NOMO-1 (cell line): ENCODE measurements around the gene FAM117B.
A peak's percentile ranks its signal among the peaks of the same experiment; 100 is the strongest.
"Not testable (repeated sequence)": the region's sequence is repeated elsewhere in the genome, so short reads cannot be mapped to it uniquely, and the experiment has no call there.

Experiments
- DNase-seq, 2 experiments: peaks; one replicate each; lab custom pipeline; 2025; ENCODE audit not compliant: unreplicated experiment in 2 of 2; lab: John Stamatoyannopoulos, UW

FAM117B gene

DNA sequence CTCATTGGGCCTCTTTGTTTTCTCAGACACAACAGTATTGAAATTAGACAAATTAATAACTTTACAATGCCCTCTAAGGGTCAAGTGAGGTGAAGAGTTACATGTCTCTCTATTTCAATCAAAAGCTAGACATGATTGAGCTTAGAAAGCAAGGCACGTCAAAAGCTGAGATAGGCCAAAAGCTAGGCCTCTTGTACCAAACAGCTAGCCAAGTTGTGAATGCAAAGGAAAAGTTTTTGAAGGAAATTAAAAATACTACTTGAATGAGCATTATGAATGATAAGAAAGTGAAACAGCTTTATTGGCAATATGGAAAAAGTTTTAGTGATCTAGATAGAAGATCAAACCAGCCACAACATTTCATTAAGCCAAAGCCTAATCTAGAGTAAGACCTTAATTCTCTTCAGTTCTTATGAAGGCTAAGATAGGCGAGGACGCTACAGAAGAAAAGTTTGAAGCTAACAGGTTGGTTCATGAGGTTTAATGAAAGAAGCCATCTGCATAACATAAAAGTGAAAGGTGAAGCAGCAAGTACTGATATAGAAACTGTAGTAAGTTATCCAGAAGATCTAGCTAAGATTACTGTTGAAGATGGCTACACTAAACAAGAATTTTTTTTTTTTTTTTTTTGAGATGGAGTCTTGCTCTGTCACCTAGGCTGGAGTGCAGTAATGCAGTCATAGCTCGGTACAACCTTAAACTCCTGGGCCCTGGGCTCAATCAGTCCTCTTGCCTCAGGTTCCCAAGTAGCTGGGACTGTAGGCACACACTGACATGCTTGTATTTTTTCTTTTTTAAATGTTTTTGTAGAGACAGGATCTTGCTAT is 65.5 kb downstream of the FAM117B start:
- DNase-seq: no peak

DNA sequence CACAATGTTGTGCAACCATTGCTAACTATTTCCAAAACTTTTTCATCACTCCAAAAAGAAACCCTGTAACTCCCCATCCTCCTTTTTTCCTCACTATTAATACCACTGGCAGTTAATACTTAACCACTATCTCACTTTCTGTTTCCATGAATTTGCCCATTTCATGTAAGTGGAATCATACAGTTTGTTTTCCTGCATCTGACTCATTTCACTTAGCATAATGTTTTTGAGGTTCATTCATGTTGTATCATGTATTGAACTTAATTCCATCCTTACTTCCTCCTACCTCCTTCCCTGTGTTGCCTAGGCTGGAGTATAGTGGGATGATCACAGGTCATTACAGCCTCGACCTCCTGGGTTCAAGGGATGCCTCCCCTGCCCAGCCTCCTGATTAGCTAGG is 68.3 kb downstream of the FAM117B start:
- no peak for DNase-seq

DNA sequence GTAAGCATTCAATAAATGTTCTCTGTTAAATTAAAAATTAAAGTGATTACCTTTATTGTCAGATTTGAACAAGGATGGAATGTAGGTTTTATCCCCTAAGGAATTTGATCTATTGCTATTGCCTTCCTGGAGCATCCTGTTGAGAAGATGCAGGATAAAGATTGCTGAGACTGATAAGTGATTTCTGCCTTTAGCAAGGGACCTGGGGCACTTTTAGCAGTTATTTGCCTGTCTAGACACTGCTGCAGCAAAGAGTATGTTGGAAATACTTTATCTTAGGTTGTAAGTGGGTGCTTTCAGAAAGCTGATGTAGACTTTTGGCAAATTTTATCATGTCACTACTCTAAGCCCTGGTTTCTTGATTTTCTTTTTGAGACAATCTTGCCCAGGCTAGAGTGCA is 69.5 kb downstream of the FAM117B start:
- no peak for DNase-seq

DNA sequence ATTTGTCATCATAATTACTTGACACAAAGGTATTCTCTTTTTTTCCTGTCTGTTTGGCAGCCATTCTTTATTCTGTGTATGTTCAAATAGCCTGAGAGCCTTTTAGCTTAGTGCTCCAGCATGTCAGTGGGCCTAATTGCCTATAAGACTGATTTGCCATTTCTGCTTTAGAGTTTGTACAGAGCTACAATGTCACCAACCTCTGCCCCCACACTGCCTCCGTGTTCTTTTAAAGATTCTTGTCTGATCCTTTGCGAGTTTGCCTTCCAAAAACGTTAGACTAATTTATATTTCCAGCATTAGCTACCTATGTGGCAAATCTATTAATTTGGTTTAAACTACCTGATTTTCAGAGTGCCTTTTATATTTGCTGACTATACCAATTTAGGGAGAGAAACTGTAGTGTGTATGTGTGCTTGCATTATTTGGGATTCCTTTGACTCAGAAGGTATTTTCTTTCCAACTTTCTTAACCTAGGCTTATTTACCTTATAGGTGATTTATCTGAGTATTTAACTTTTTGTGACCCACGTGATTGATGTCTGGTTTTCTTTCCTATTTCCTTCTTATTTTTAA is 70.8 kb downstream of the FAM117B start:
- no peak for DNase-seq

DNA sequence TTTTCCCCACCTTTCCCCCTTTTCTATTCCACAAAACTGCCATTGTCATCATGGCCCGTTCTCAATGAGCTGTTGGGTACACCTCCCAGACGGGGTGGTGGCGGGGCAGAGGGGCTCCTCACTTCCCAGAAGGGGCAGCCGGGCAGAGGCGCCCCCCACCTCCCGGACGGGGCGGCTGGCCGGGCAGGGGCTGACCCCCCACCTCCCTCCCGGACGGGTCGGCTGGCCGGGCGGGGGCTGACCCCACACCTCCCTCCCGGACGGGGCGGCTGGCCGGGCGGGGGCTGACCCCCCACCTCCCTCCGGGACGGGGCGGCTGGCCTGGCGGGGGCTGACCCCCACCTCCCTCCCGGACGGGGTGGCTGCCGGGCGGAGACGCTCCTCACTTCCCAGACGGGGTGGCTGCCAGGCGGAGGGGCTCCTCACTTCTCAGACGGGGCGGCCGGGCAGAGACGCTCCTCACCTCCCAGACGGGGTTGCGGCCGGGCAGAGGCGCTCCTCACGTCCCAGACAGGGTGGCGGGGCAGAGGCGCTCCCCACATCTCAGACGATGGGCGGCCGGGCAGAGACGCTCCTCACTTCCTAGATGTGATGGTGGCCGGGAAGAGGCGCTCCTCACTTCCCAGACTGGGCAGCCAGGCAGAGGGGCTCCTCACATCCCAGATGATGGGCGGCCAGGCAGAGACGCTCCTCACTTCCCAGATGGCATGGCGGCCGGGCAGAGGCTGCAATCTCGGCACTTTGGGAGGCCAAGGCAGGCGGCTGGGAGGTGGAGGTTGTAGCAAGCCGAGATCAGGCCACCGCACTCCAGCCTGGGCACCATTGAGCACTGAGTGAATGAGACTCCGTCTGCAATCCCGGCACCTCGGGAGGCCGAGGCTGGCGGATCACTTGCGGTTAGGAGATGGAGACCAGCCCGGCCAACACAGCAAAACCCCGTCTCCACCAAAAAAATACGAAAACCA is 80.5 kb downstream of the FAM117B start:
- not testable (repeated sequence) for DNase-seq

DNA sequence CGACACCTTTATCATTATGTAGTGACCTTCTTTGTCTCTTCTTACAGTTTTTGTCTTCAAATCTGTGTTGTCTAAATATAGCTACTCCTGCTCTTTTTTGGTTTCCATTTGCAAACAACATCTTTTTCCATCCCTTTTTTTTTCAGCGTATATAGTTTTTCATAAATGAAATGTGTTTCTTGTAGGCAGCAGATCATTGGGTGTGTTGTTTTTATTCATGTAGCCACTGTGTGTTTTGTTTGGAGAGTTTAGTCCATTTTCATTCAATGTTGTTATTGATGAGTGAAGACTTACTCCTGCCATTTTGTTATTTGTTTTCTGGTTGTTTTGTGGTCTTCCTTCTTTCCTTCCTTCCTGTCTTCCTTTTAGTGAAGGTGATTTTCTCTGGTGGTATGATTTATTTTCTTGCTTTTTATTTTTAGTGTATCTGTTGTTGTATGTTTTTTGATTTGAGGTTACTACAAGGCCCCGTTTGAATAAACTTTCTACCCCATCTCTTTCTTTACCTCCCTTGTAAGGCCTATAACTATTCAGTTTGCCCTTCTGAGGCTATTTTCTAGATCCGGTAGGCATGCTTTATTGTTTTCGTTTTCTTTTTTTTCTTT is 81.4 kb downstream of the FAM117B start:
- no peak for DNase-seq

DNA sequence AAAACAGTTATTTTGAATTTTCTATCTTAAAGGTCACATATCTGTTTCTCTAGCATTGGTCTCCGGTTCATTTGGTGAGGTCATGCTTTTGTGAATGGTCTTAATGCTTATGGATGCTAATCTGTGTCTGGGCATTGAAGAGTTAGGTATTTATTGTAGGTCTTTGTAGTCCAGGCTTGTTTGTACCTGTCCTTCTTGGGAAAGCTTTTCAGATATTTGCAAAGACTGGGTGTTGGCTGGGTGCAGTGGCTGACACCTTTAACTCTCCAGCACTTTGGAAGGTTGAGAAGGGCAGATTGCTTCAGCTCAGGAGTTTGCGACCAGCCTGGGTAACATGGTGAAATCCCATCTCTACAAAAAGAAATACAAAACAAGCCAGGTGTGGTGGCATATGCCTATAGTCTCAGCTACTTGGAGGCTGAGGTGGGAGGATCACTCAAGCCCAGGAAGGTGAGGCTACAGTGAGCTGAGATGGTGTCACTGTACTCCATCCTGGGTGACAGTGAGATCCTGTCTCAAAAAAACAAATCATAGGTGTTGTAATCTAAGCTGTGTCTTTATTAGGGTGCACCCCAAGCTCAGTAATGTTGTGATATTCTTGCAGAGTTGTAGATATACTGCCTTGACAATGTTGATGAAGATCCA is 82.3 kb downstream of the FAM117B start:
- DNase-seq: no peak

DNA sequence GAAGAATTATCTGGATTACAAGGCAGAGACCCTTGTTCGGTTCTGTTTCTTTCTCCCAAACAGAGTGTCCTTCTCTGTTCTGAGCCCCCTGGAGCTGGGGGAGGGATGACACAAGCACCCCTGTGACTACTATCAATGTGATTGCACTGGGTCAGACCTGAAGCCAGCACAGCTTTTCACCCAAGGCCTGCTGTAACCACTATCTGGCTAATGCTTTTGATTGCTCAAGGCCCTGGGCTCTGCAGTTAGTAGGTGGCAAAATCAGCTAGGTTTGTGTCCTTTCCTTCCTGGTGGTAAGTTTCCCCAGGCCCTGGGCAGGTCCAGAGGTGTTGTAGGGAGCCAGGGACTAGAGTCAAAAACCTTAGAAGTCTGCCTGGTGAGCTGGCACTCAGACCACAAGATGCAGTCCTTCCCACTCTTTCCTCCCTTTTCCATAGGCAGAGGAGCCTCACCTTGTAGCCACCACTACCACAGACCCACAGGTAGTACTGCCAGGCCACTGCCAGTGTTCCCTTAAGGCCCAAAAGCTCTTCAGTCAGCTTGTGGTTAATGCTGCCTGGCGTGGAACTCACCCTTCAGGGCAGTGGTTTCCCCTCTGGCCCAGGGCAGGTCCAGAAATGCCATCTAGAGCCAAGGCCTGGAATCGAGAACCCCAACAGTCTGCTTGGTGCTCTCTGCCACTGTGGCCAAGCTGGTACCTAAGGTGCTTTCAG is 83.0 kb downstream of the FAM117B start:
- no peak for DNase-seq

DNA sequence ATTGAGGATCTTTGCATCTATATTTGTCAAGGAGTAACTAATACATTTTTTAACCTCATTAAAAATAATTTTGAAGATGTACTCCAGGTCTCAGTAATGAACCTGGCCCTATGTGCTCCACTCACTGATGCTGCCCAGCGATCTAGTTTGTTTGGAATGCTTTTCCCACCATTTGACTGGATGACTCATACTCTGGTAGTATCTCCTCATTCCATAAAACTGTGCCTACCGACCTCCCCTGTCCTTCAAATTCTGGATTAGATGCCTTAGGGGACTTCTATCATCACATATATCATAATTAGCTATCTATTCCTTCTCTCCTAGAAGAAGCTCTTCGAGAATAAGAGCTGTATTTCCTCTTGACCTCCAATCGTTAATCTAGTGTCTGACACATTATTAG is 83.8 kb downstream of the FAM117B start:
- DNase-seq: no peak

DNA sequence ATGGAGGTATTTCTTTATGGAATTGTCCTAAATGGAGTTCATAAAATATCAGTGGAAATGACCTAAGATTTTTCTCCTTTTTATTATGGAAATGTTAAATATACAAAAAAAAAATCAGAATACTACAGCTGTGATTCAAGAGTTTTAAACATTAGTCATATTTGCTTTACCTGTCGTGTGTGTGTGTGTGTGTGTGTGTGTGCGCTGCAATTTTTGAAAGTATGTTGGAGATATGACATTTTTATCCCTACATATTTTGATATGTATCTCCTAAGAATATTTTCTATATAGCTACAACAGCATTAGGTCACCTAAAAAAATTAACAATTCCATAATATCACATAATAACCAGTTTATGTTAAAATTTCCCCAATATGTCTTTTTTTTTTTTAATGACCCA is 85.5 kb downstream of the FAM117B start:
- DNase-seq: no peak

DNA sequence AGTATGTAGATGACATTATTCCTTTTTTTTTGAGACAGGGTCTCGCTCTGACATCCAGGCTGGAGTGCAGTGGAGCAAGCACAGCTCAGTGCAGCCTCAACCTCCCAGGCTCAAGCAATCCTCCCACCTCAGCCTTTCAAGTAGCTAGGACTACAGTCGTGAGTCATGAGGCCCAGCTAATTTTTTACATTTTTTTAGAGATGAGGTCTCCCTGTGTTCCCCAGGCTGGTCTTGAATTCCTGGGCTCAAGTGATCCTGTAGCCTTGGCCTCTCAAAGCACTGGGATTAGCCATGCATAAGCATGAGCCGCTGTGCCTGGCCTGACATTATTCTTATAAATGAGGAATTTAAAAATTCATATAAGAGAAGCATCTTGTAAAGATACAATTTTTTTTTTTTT is 86.9 kb downstream of the FAM117B start:
- no peak for DNase-seq

DNA sequence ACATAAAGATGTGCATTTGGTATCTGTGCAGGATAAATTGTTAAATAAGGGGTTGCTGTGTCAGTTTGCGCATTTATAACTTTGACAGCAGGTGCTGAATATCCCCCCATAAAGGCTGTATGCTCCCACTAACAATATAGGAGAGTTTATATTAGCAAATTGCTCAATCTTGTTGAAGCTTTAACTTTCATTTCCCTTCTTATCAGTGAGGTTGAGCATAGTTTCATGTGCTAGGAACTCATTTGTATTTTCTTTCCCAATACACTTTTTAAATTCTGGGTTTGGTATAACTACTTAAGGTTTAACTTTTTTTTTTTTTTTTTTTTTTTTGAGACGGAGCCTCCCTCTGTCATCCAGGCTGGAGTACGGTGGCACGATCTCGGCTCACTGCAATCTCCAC is 89.0 kb downstream of the FAM117B start:
- peak; percentile 20 to 77 for DNase-seq

DNA sequence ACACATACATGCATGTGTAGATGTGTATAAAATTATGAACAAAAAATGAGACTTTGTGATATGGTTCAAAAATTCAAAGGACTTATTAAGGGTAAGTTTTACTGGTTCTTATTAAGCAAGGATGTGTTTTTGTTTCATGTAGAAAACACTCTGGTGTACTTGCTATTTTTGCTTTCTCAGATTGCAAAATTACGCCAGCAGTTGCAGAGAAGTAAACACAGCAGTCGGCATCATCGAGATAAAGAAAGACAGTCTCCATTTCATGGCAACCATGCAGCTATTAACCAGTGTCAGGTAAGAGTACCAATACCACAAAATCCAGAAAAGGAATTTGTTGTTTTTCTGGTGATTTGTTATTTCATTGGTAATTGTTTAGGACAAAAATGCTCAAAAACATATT is 91.3 kb downstream of the FAM117B start:
- DNase-seq: no peak

DNA sequence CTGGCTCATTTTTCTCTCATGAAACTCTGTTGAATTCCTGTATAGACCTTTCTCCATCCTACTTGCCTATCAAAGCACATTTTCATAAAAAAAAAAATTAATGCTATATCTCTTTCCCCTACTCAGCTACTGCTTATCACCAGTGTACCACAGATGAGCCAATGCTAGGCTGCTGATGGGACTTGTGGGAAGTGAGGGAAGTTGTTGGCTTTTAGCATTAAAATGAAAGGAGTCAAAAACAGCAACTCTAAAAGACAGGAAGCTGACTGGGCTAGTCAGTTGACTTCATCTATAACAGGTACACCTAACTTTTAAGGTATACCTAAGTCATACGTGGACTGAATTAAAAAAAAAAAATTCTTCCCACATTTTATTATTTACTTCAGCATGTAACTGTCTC is 102.1 kb downstream of the FAM117B start:
- no peak for DNase-seq

DNA sequence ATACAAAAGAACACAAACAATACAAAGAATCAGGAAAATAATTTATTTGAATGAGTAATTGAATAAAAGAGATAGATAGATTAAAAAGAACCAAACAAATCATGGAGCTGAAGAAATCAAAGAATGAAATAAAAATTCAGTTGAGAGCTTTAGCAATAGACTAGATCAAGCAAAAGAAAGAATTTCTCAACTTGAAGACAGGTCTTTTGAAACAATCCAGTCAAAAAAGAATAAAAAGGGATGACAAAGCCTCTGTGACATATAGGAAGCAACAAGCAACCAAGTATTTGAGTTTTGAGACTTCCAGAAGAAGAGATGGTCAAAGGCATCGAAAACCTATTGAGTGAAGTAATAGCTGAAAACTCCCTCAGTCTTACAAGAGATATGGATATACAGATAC is 108.8 kb downstream of the FAM117B start:
- no peak for DNase-seq

DNA sequence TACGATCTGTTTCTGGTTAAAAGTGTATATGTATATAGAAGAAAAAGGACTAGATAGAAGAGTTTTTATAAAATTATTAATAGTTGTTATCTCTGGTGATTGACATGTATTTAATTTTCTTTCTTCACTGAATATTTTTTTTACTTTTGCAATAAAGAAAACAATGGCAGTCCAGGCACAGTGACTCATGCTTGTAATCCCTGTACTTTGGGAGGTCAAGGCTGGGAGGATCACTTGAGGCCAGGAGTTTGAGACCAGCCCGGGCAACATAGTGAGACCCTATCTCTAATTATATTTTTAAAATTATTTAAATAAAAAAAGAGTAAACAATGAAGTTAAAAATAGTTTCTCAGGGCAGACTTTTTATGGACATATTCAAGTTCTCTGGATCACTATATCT is 114.7 kb downstream of the FAM117B start:
- DNase-seq: no peak

DNA sequence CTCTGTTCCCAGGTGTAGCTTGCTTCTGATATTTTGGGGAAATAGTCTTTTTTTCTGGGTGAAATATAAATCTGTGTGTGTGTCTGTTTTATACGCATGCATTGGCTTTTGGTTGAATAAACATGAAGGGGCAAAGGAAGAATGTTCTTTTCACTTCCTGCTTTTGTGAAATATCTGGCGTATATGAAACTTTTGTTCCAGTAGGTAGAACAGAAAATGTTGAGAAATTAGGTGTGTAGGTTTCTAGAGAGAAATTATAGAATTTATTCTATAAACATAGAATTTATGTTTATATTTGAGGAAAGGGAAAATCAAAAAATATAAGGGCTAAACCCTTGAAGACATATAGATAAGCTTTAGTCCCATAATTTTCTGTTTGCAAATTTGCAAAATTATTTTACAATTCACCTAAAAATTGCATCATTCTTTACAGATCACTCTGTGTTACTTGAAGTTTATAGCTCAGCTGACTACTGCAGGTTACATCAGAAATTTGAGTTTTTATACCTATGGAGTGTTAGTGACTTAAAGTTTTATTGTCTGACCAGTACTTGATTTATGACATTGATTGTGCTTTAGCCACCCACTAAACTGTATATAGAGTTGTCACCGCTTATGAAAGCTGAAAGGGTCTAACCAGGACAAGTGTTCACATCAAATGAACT is 116.1 kb downstream of the FAM117B start:
- DNase-seq: peak in 1 of 2 experiments; percentile 50

DNA sequence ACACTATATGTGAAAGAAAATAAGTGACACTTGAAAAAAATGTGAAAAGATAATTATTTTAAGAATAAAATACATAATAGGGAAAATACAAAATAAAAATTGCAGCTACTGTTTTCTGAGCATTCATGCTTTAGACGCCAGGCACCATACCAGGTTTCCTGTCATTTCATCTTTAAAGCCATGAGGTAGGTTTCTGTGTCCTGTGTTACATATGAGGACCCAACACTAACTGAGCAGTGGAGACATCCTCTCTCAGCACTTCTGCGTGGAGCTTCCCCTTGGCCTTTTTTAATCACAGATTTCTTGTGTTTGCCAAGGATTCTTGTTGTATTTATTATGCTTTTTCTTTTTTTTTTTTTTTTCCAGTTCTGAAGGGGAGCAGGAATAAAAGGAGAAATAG is 117.3 kb downstream of the FAM117B start:
- DNase-seq: no peak

DNA sequence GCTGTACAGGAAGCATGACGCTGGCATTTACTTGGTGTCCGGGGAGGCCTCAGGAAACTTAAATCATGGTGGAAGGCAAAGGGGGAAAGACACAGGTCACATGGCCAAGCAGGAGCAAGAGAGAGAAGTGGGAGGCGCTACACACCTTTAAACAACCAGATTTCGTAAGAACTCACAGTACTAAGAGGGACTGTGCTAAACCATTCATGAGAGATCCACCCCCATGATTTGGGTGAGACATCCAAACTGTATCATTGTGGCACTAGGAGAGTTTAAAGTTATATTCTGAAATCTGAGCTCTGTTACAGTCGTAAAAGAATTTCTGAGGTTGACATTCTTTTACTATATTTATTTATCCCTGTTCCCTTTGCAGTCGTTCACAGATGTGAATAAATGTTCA is 120.2 kb downstream of the FAM117B start:
- no peak for DNase-seq
